Activated CD4-positive, alpha-beta memory T cell treated with anti-CD3 and anti-CD28 coated beads for 36 hours (primary cell): ENCODE results near the gene FBH1. TPM values are rescaled to one million over a fixed set of nuclear protein-coding genes. Genes with fewer than 3 reads are reported as not detected.

Source experiments
- CTCF ChIA-PET: fragments of 350-600 bp; sonication (Branson Sonifier 250); formaldehyde crosslinking; loops from one replicate; lab custom pipeline; 2021; ENCODE audit warnings: antibody characterized with exemption, inconsistent platforms; lab: Charles Lee
- POLR2A ChIA-PET: fragments of 350-600 bp; sonication (Branson Sonifier 250); formaldehyde crosslinking; loops from one replicate; lab custom pipeline; 2021; ENCODE audit warnings: antibody characterized with exemption; lab: Charles Lee
- DNase-seq: peaks from one replicate; pipeline ENCODE4 v3.0.0-alpha.2; 2020
- H3K27ac Mint-ChIP-seq: one replicate; pipeline ENCODE4 v1.8.0; 2021; ENCODE audit warnings: mixed read lengths
- H3K27me3 Mint-ChIP-seq: one replicate; pipeline ENCODE4 v1.8.0; 2021; ENCODE audit warnings: mixed read lengths
- H3K36me3 Mint-ChIP-seq: one replicate; pipeline ENCODE4 v1.8.0; 2021; ENCODE audit warnings: mixed read lengths
- H3K4me1 Mint-ChIP-seq: one replicate; pipeline ENCODE4 v1.8.0; 2021; ENCODE audit warnings: low read depth, mixed read lengths
- H3K4me3 Mint-ChIP-seq: one replicate; pipeline ENCODE4 v1.8.0; 2021; ENCODE audit warnings: mild to moderate bottlenecking, mixed read lengths
- H3K9me3 Mint-ChIP-seq: one replicate; pipeline ENCODE4 v1.8.0; 2021; ENCODE audit warnings: mixed read lengths
- intact Hi-C: fragments of 100-400 bp; cut with micrococcal nuclease; formaldehyde crosslinking; loops from one replicate; pipeline ENCODE4 v1.15.1; 2023
- total RNA-seq, 2 experiments: library from RNA; stranded (reverse); gene quantifications; one replicate each; pipeline ENCODE4 v1.2.3, GENCODE V29; 2021

The FBH1 gene
- total RNA-seq, 2 experiments from 2014 or later = 57.8 to 63.4 TPM

DNA sequence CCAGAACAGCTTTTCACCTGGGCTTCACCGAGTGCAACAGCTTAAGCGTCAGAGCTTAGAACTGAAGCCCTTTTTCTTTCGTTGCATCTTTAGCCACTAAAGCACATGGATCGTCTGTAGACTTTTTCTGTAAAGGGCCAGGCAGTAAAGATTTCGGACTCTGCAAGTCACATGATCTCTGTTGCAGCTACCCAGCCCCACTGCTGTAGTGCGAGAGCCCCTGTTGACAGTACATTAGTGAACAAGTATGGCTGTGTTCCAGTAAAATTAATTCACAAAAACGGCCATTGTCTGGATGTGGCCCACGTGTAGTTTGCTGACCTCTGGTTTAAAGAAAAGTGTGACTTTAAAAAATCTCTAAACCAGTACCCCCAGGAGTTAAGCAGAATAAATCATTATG is 39.4 kb downstream of the FBH1 start:
- Mint-ChIP-seq H3K4me3 (no peak overlapping the region), H3K9me3 (no peaks in the 10 kb centered on the region), H3K27me3 (no peaks in the 10 kb centered on the region), H3K27ac (no peak overlapping the region), H3K4me1 (no peaks in the 10 kb centered on the region), H3K36me3 (peaks cover 37% of the 10 kb centered on the region)
- no peak for DNase-seq
- intact Hi-C loops = no loop called here
- CTCF ChIA-PET = interaction anchor here (1.2 kb wide), 1 partner anchor 153 kb away, joined by 3 read pairs; no protein-coding TSS in a partner anchor
- POLR2A ChIA-PET = no interaction called here

DNA sequence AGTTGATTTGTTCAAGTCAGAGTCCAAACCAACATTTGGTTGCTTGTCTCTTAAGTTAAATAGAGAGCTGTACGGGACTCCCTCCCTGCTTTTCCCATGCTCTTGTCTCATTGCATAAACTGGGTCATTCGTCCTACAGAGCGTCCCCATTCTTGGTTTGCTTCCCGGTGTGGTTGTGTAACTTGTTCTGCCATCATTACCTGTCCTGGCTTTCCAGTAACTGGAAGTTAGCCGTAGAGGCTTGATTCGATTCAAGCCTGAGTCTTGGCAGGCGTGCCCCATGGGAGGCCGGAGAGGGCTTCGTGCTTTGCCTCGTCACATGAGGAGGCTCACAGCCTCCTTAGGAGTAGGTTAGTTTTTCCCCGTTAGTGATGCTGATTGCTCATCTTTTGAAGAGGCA is 40.2 kb downstream of the FBH1 start:
- Mint-ChIP-seq H3K27ac (no peak overlapping the region), H3K9me3 (no peaks in the 10 kb centered on the region), H3K4me3 (no peak overlapping the region), H3K4me1 (no peaks in the 10 kb centered on the region), H3K36me3 (peaks cover 34% of the 10 kb centered on the region), H3K27me3 (no peaks in the 10 kb centered on the region)
- intact Hi-C loops = no loop called here
- no peak for DNase-seq
- CTCF ChIA-PET = no interaction called here
- POLR2A ChIA-PET = no interaction called here

DNA sequence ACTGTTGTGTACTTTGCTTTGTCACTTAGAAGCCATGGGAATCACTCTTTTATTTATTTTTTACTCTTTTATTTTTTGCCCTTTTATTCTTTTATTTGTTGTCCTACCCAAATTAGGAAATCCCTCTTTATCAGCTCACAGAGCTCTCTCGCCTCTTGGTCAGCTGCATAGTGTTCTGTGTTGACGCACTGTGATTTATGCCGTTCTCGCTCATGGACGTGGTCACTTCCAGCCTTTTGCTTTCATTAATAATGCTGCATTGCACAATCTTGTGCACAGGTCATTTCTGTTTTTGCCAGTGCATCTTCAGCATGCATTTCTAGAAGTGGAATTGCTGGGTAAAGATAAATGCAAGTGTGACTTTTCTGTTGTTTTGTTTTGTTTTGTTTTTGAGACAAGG is 42.3 kb downstream of the FBH1 start:
- Mint-ChIP-seq H3K4me1 (no peaks in the 10 kb centered on the region), H3K9me3 (no peaks in the 10 kb centered on the region), H3K27me3 (no peaks in the 10 kb centered on the region), H3K4me3 (no peak overlapping the region), H3K36me3 (peaks cover 35% of the 10 kb centered on the region), H3K27ac (no peak overlapping the region)
- POLR2A ChIA-PET = no interaction called here
- no peak for DNase-seq
- intact Hi-C loops = no loop called here
- CTCF ChIA-PET = no interaction called here

DNA sequence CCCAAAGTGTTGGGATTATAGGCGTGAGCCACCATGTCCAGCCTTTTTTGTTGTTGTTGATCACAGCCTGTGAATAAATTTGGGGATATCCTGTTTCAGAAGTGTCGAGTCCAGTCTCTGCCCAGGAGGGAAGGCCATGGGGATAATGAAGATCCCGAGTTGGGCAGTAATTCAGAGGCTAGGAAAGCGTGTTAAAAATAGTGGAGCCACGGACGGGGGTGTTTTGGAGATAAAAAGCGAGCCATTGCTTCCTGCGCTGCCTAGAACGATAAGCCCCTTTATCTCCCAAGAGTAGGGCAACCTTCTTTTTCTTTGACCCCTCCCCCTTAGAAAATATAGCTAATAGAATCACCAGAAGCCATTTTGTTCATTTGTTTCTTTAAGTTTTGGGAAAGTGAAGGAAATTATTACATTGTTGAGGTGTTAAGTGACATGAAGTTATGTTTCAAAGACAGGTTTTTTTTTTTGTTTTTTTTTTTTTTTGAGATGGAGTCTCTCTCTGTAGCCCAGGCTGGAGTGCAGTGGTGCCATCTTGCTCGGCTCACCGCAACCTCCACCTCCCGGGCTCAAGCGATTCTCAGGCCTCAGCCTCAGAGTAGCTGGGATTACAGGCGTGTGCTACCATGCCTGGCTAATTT is 44.0 kb downstream of the FBH1 start:
- intact Hi-C loops = no loop called here

DNA sequence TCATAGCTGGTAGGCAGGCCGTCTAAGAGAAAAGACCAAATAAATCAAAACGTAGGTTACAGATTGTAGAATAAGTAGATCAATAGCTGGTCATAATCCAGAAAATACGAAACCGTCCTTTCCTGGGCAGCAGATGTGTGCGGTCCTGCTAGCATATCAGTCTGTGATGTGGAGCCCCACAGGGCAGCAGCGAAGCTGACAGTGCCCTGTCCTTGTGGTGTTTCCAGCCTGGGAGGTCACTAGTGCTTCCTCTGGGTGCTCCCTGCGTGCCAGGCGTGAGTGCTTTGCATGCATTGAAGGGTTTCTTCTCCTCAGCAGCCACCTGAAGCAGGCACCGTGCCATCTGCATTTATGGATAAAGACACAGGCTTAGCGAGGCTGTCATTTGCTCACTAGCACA is 45.6 kb downstream of the FBH1 start:
- Mint-ChIP-seq H3K36me3 (peaks cover 20% of the 10 kb centered on the region), H3K4me3 (no peak overlapping the region), H3K27ac (no peak overlapping the region), H3K4me1 (no peaks in the 10 kb centered on the region), H3K27me3 (no peaks in the 10 kb centered on the region), H3K9me3 (no peaks in the 10 kb centered on the region)
- DNase-seq = no peak
- ChIA-PET POLR2A (no interaction called here), CTCF (no interaction called here)
- intact Hi-C loops = no loop called here

More for the DNA sequence above, 44.0 kb downstream of the FBH1 start:
- Mint-ChIP-seq H3K27me3 (no peaks in the 10 kb centered on the region), H3K9me3 (no peaks in the 10 kb centered on the region), H3K36me3 (peaks cover 28% of the 10 kb centered on the region), H3K27ac (no peak overlapping the region), H3K4me1 (no peaks in the 10 kb centered on the region), H3K4me3 (no peak overlapping the region)
- POLR2A ChIA-PET = no interaction called here
- CTCF ChIA-PET = no interaction called here
- DNase-seq = no peak

DNA sequence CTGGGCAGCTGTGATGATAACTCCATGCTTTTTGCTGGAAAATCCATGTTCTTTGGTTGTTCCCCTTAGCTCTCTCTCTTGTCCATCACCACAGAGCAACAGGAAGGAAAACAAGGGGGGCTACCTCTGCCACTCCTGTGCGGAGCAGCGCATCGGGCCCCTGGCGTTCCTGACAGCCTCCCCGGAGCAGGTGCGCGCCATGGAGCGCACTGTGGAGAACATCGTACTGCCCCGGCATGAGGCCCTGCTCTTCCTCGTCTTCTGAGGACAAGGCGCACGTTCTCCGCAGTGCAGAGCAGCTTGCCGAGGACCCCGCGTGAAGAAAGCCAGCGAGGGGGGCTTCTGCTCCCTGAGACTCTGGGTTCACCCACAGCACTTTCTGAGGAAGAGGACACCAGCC is 47.0 kb downstream of the FBH1 start:
- POLR2A ChIA-PET = no interaction called here
- Mint-ChIP-seq H3K27ac (no peak overlapping the region), H3K9me3 (no peaks in the 10 kb centered on the region), H3K4me1 (no peaks in the 10 kb centered on the region), H3K4me3 (no peak overlapping the region), H3K27me3 (no peaks in the 10 kb centered on the region), H3K36me3 (peaks cover 15% of the 10 kb centered on the region)
- CTCF ChIA-PET = no interaction called here
- intact Hi-C loops = no loop called here
- no peak for DNase-seq

DNA sequence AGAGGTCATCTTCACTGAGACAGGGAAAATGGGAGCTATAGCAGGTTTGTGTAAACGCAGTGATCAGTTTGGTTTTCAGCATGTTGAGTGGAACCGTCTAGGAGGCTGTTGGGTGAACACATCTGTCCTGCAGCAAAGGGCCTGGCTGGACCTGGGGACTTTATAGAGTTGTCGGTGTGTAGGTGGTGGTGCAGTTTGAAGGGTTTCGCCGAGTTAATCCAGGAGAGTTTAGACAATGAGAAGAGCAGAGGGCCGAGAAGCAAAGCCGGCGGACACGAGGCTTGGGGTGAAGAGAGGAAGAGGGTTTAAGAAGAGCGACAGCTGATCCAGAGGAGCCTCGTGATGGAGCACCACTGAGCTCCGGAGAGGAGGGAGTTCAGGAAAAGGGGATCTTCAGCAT is 48.2 kb downstream of the FBH1 start:
- Mint-ChIP-seq H3K4me3 (no peak overlapping the region), H3K27me3 (no peaks in the 10 kb centered on the region), H3K36me3 (peaks cover 11% of the 10 kb centered on the region), H3K9me3 (no peaks in the 10 kb centered on the region), H3K4me1 (no peaks in the 10 kb centered on the region), H3K27ac (no peak overlapping the region)
- POLR2A ChIA-PET = no interaction called here
- CTCF ChIA-PET = no interaction called here
- no peak for DNase-seq
- intact Hi-C loops = no loop called here

DNA sequence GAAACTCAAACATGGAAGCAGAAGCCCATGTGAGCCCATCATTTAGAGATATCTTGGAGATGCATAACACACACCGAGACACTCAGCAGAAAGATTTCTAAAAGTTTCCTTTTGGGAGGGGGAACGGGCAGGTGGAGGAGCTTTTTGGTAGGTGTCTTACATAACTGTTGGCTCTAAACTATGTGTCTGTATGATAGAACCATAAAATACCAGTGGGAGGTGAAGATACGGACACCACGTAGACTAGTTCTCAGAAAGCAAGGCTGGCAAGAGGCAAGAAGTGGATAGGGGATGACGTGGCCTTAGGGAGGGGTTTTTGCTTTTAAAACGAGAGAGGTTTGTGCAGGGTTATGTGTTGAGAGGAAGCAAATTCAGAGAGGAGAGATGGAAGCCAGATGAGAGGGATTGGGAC is 50.8 kb downstream of the FBH1 start:
- Mint-ChIP-seq H3K27ac (no peak overlapping the region), H3K36me3 (peaks cover 8% of the 10 kb centered on the region), H3K4me3 (no peak overlapping the region), H3K27me3 (no peaks in the 10 kb centered on the region), H3K4me1 (peaks cover 2% of the 10 kb centered on the region), H3K9me3 (no peaks in the 10 kb centered on the region)
- ChIA-PET CTCF (no interaction called here), POLR2A (no interaction called here)
- DNase-seq = no peak
- intact Hi-C loops = no loop called here

DNA sequence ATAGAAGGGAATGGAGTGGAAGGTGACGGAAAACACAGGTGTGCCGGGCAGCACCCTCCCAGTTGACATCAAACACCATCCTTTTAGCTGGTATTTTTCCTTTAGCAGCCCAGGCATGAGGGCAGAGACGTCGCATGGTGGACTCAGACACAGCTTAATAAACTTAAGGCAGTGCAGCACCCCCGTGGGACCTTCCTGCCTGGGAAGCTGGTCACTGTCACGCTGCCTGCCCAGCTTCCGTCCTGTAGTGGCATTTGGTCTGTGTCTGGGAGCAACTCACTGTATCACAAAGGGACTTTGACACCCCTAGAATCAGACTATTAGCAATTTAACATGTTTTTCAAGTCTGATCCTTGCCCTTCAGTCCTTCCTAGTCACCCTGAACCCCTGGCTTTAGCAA is 51.5 kb downstream of the FBH1 start:
- Mint-ChIP-seq H3K9me3 (no peaks in the 10 kb centered on the region), H3K36me3 (peaks cover 4% of the 10 kb centered on the region), H3K27ac (no peak overlapping the region), H3K4me1 (peaks cover 7% of the 10 kb centered on the region), H3K27me3 (no peaks in the 10 kb centered on the region), H3K4me3 (no peak overlapping the region)
- POLR2A ChIA-PET = no interaction called here
- no peak for DNase-seq
- intact Hi-C loops = no loop called here
- CTCF ChIA-PET = no interaction called here

DNA sequence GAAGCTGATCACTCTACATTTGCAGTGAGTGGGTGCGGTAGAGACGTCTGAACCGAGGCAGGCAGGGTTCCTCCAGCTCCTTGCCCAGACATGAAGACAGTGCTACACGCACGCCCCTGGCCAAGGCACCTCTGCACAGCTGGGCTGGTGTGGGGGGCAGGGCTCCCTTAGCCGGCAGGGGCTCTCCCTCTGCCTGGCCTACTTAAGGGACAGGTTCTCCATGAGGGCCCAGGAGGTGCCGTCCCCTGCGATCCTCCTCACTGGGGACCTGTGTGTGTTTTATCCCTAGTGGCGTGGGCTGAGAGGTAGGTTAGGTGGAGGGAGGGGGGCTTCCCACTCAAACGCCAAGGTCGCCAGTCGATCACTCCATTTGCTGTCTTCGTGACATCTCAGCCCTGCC is 52.0 kb downstream of the FBH1 start:
- Mint-ChIP-seq H3K27ac (no peak overlapping the region), H3K36me3 (peaks cover 3% of the 10 kb centered on the region), H3K27me3 (no peaks in the 10 kb centered on the region), H3K4me3 (no peak overlapping the region), H3K4me1 (peaks cover 7% of the 10 kb centered on the region), H3K9me3 (no peaks in the 10 kb centered on the region)
- DNase-seq = no peak
- CTCF ChIA-PET = no interaction called here
- POLR2A ChIA-PET = no interaction called here
- intact Hi-C loops = no loop called here

DNA sequence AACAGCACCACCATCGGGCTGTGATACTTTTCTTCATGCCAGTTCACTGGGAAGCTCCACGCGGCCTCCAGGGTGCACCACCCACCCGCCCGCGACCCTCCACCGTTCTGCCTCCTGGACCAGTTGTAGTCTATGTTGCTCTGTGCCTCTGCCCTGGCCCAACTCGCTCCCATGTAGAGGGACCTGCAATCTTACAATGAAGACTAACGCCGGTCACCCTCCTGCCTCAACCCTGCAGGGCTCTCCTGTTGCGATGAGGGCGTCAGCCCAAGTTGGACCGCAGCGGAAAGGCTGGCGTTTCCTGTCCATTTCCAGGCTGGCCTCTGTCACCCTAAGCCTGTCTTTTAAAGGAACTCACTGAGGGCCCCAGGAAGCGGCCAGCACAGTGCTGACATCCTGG is 52.4 kb downstream of the FBH1 start:
- Mint-ChIP-seq H3K9me3 (no peaks in the 10 kb centered on the region), H3K36me3 (peaks cover 2% of the 10 kb centered on the region), H3K27ac (no peak overlapping the region), H3K27me3 (no peaks in the 10 kb centered on the region), H3K4me3 (no peak overlapping the region), H3K4me1 (peaks cover 7% of the 10 kb centered on the region)
- POLR2A ChIA-PET = no interaction called here
- CTCF ChIA-PET = no interaction called here
- intact Hi-C loops = no loop called here
- DNase-seq = no peak

DNA sequence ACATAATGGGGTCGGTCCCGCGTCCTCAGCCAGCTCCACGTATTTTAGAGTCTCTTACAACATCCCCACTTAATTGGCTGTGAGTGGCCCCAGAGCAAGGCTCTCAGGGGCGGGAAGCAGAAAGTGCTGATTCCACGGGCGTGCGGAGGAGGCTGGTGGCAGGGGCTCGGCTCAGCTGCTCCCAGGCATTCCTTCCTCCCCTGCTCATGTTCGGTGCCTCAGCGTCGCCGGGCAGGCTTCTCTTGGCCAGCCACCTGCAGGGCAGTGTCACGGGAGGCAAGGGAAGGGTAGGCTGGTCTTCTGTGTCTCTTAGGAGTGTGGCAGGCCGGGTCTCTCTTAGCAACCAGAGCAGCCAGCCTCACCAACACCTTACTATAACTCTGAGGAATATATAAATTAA is 53.5 kb downstream of the FBH1 start:
- intact Hi-C loops = no loop called here
- Mint-ChIP-seq H3K27ac (no peak overlapping the region), H3K36me3 (no peaks in the 10 kb centered on the region), H3K4me3 (no peak overlapping the region), H3K27me3 (no peaks in the 10 kb centered on the region), H3K4me1 (peaks cover 7% of the 10 kb centered on the region), H3K9me3 (no peaks in the 10 kb centered on the region)
- ChIA-PET POLR2A (no interaction called here), CTCF (no interaction called here)
- no peak for DNase-seq

DNA sequence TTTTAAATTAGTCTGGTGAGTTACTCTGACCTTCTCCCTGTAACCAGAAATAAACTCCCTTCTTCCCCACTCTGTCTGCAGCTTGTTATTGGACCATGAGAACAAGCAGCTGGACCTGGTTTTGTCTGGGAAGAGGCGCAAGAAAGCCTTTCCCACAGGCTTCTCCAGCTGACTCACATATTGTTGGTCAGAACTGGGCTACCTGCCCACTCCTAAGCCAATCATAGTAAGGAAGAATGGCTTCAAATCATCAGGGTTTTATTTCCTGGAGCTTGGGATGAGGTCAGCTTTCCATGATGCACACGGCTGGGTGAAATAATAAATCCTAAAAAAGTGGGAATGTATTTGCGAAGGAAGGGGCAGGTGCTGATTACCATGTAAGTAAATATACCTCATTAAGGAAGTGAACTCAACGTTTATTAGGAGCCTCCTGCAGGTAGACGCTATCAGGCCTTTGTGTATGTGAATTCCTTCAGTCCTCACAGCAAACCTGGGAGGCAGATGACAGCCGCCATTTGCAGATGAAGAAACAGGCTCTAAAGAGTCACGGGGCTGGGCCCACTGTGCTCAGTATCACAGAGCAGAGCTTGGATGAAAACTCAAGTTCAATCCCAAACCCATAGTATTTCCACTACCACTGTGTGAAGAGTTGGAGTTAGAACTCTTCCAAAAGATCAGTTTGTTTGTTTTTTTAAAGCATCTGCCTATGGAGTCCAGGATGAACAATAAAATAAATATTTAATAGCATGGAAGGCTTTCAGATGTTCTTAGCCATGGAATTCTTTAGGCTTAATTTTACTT is 54.5 kb downstream of the FBH1 start:
- intact Hi-C loops = no loop called here
- no peak overlapping the region for H3K27ac Mint-ChIP-seq
- no peaks in the 10 kb centered on the region for H3K9me3 Mint-ChIP-seq
- H3K4me1 Mint-ChIP-seq = peaks cover 7% of the 10 kb centered on the region
- H3K36me3 Mint-ChIP-seq = no peaks in the 10 kb centered on the region
- ChIA-PET CTCF (no interaction called here), POLR2A (no interaction called here)
- no peak overlapping the region for H3K4me3 Mint-ChIP-seq
- DNase-seq = no peak
- H3K27me3 Mint-ChIP-seq = no peaks in the 10 kb centered on the region
